HepG2 (cell line): ENCODE data around the gene PTGR2. TPM values are rescaled to one million over a fixed set of nuclear protein-coding genes. Genes with fewer than 3 reads are reported as not detected.

ENCODE experiments used
- CAMTA2 ChIP-seq: sonication (generic); formaldehyde crosslinking; IDR thresholded peaks from 2 replicates; pipeline ENCODE4 v1.4.0; 2020; ENCODE audit warnings: mild to moderate bottlenecking, missing genetic modification reagents, borderline replicate concordance
- GABPA ChIP-seq, 2 experiments: IDR thresholded peaks; 2 replicates each; pipeline ENCODE4 v1.6.1; 2011 to 2016; ENCODE audit warnings: low read depth in 2 of 2, low read length in 1 of 2, missing biosample characterization in 1 of 2, missing genetic modification characterization in 1 of 2
- HOXA3 ChIP-seq: sonication (generic); formaldehyde crosslinking; IDR thresholded peaks from 2 replicates; pipeline ENCODE4 v1.5.0; 2020; ENCODE audit warnings: missing genetic modification reagents
- KLF9 ChIP-seq: IDR thresholded peaks from 2 replicates; pipeline ENCODE4 v1.6.1; 2016; ENCODE audit warnings: low read depth
- NCOA1 ChIP-seq: sonication (generic); formaldehyde crosslinking; IDR thresholded peaks from 2 replicates; pipeline ENCODE4 v1.9.0; 2021; ENCODE audit warnings: missing genetic modification reagents
- NPAS2 ChIP-seq: sonication (generic); formaldehyde crosslinking; IDR thresholded peaks from 2 replicates; pipeline ENCODE4 v1.8.0; 2022; ENCODE audit warnings: mild to moderate bottlenecking, missing genetic modification reagents, borderline replicate concordance
- NR2C2 ChIP-seq: sonication (generic); formaldehyde crosslinking; IDR thresholded peaks from 2 replicates; pipeline ENCODE4 v1.4.0; 2020; ENCODE audit warnings: missing genetic modification reagents, mild to moderate bottlenecking, moderate library complexity, borderline replicate concordance
- RFX1 ChIP-seq: fragments of 450-650 bp; IDR thresholded peaks from 2 replicates; pipeline ENCODE4 v1.6.1; 2017
- SRSF1 ChIP-seq: fragments of 200-400 bp; formaldehyde crosslinking; optimal IDR thresholded peaks from 2 replicates; pipeline ENCODE3; 2017; ENCODE audit warnings: mild to moderate bottlenecking, low read depth, low read length, moderate library complexity
- THYN1 ChIP-seq: sonication (generic); formaldehyde crosslinking; IDR thresholded peaks from 2 replicates; pipeline ENCODE4 v1.8.1; 2023; ENCODE audit warnings: low read depth, mild to moderate bottlenecking, moderate library complexity, missing genetic modification reagents, borderline replicate concordance
- U2AF1 ChIP-seq: fragments of 200-400 bp; formaldehyde crosslinking; optimal IDR thresholded peaks from 2 replicates; pipeline ENCODE3; 2017; ENCODE audit warnings: mild to moderate bottlenecking, low read depth, low read length
- ZFP90 ChIP-seq: sonication (generic); formaldehyde crosslinking; IDR thresholded peaks from 2 replicates; pipeline ENCODE4 v1.8.0; 2022; ENCODE audit warnings: missing genetic modification reagents, mild to moderate bottlenecking, inconsistent platforms, borderline replicate concordance
- ZNF282 ChIP-seq: fragments of 450-650 bp; IDR thresholded peaks from 2 replicates; pipeline ENCODE4 v1.6.1; 2018; ENCODE audit not compliant: partially characterized antibody
- ZNF607 ChIP-seq: sonication (generic); formaldehyde crosslinking; IDR thresholded peaks from 2 replicates; pipeline ENCODE4 v1.5.1; 2020; ENCODE audit warnings: missing genetic modification reagents, mild to moderate bottlenecking, borderline replicate concordance
- ZNF703 ChIP-seq: sonication (generic); formaldehyde crosslinking; IDR thresholded peaks from 2 replicates; pipeline ENCODE4 v1.5.1; 2020; ENCODE audit warnings: missing genetic modification reagents, mild to moderate bottlenecking, moderate library complexity, borderline replicate concordance
- ZNF883 ChIP-seq: sonication (generic); formaldehyde crosslinking; IDR thresholded peaks from 2 replicates; pipeline ENCODE4 v1.5.1; 2020; ENCODE audit warnings: mild to moderate bottlenecking, missing genetic modification reagents; ENCODE audit errors: not compliant biosample characterization
- ZSCAN9 ChIP-seq: IDR thresholded peaks from 2 replicates; pipeline ENCODE4 v1.6.1; 2016; ENCODE audit warnings: borderline replicate concordance
- polyA plus RNA-seq, 8 experiments: library from polyadenylated mRNA; depleted of rRNA in 3 of 8; stranded (reverse) in 7 of 8; unstranded in 1 of 8; fragments of >200 nt; fragmentation: Illumina TruSeq in 4 of 8; extraction: Trizol in 4 of 8; gene quantifications; 2 replicates each; pipeline versions ENCODE4 v1.2.1 to v1.2.3, GENCODE V29; 2011 to 2016; ENCODE audit warnings: low read depth in 4 of 8, missing spikeins in 1 of 8, mixed read lengths in 1 of 8; ENCODE audit not compliant: insufficient read depth in 1 of 8
- total RNA-seq, 5 experiments: library from RNA; depleted of rRNA; stranded (reverse); fragments of >200 nt; fragmentation: Illumina TruSeq; extraction: Trizol; gene quantifications; 2 replicates each; pipeline ENCODE4 v1.2.3, GENCODE V29; 2016; ENCODE audit warnings: low read depth in 1 of 5
- TF ChIP-seq, protein P1 (sequence below), 2 experiments: fragments of 450-650 bp in 1 of 2; sonication (generic) in 1 of 2; formaldehyde crosslinking; IDR thresholded peaks; 2 replicates each; pipeline versions ENCODE4 v1.5.0 to v1.8.0; 2020 to 2022; ENCODE audit warnings: mild to moderate bottlenecking in 1 of 2, missing genetic modification reagents in 1 of 2
- TF ChIP-seq, protein P2 (sequence below): sonication (generic); formaldehyde crosslinking; IDR thresholded peaks from 2 replicates; pipeline ENCODE4 v1.8.1; 2022; ENCODE audit warnings: low read depth, mild to moderate bottlenecking, missing genetic modification reagents
- TF ChIP-seq, protein P3 (sequence below): sonication (generic); formaldehyde crosslinking; IDR thresholded peaks from 2 replicates; pipeline ENCODE4 v1.4.0; 2020; ENCODE audit warnings: mild to moderate bottlenecking, missing genetic modification reagents
- TF ChIP-seq, protein P4 (sequence below): sonication (generic); formaldehyde crosslinking; IDR thresholded peaks from 2 replicates; pipeline ENCODE4 v1.4.0; 2020; ENCODE audit warnings: missing genetic modification reagents, borderline replicate concordance

Gene PTGR2
- total and polyA plus RNA-seq, 2 of the 13 experiments (the other 11 are each of a cell fraction or from before 2014, with no cell fraction given), result 3.0 to 4.3 TPM

- TF ChIP-seq CAMTA2 (CRISPR knock-in tag), result 0 out of 2 replicates have a peak, but pooled peaks have one; percentile 20
- TF ChIP-seq HOXA3, result peak; percentile 99
- TF ChIP-seq, protein P1, sequence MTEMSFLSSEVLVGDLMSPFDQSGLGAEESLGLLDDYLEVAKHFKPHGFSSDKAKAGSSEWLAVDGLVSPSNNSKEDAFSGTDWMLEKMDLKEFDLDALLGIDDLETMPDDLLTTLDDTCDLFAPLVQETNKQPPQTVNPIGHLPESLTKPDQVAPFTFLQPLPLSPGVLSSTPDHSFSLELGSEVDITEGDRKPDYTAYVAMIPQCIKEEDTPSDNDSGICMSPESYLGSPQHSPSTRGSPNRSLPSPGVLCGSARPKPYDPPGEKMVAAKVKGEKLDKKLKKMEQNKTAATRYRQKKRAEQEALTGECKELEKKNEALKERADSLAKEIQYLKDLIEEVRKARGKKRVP (CRISPR knock-in tag; IDR thresholded peaks at IDR 0.05), result peak in 1 of 2 experiments; percentile 59; a peak in 2 of 4 replicates
- peak; percentile 91 for TF ChIP-seq ZNF883 (CRISPR knock-in tag)
- TF ChIP-seq GABPA (IDR thresholded peaks at IDR 0.05; ENCODE audit: low read depth, low read length), result peak; percentile 99
- TF ChIP-seq GABPA (CRISPR knock-in tag; IDR thresholded peaks at IDR 0.05; ENCODE audit: low read depth), result peak; percentile 95
- peak; percentile 63 for TF ChIP-seq U2AF1
- TF ChIP-seq ZNF703, result no peak; the same call in 1 of the 2 replicates
- TF ChIP-seq NR2C2 (CRISPR knock-in tag), result peak; percentile 79
- TF ChIP-seq SRSF1, result no peak
- no peak for TF ChIP-seq ZNF282
- TF ChIP-seq NPAS2 (CRISPR knock-in tag), result no peak
- TF ChIP-seq, protein P2, sequence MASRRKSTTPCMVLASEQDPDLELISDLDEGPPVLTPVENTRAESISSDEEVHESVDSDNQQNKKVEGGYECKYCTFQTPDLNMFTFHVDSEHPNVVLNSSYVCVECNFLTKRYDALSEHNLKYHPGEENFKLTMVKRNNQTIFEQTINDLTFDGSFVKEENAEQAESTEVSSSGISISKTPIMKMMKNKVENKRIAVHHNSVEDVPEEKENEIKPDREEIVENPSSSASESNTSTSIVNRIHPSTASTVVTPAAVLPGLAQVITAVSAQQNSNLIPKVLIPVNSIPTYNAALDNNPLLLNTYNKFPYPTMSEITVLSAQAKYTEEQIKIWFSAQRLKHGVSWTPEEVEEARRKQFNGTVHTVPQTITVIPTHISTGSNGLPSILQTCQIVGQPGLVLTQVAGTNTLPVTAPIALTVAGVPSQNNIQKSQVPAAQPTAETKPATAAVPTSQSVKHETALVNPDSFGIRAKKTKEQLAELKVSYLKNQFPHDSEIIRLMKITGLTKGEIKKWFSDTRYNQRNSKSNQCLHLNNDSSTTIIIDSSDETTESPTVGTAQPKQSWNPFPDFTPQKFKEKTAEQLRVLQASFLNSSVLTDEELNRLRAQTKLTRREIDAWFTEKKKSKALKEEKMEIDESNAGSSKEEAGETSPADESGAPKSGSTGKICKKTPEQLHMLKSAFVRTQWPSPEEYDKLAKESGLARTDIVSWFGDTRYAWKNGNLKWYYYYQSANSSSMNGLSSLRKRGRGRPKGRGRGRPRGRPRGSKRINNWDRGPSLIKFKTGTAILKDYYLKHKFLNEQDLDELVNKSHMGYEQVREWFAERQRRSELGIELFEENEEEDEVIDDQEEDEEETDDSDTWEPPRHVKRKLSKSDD (CRISPR knock-in tag), result peak; percentile 97
- TF ChIP-seq, protein P3, sequence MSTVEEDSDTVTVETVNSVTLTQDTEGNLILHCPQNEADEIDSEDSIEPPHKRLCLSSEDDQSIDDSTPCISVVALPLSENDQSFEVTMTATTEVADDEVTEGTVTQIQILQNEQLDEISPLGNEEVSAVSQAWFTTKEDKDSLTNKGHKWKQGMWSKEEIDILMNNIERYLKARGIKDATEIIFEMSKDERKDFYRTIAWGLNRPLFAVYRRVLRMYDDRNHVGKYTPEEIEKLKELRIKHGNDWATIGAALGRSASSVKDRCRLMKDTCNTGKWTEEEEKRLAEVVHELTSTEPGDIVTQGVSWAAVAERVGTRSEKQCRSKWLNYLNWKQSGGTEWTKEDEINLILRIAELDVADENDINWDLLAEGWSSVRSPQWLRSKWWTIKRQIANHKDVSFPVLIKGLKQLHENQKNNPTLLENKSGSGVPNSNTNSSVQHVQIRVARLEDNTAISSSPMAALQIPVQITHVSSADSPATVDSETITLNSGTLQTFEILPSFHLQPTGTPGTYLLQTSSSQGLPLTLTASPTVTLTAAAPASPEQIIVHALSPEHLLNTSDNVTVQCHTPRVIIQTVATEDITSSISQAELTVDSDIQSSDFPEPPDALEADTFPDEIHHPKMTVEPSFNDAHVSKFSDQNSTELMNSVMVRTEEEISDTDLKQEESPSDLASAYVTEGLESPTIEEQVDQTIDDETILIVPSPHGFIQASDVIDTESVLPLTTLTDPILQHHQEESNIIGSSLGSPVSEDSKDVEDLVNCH (CRISPR knock-in tag), result no peak
- peak; percentile 91; the same call in 1 of the 2 replicates for TF ChIP-seq ZNF607 (CRISPR knock-in tag)
- TF ChIP-seq THYN1 (CRISPR knock-in tag), result no peak
- TF ChIP-seq, protein P4, sequence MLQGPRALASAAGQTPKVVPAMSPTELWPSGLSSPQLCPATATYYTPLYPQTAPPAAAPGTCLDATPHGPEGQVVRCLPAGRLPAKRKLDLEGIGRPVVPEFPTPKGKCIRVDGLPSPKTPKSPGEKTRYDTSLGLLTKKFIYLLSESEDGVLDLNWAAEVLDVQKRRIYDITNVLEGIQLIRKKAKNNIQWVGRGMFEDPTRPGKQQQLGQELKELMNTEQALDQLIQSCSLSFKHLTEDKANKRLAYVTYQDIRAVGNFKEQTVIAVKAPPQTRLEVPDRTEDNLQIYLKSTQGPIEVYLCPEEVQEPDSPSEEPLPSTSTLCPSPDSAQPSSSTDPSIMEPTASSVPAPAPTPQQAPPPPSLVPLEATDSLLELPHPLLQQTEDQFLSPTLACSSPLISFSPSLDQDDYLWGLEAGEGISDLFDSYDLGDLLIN (CRISPR knock-in tag), result 0 out of 2 replicates have a peak, but pooled peaks have one; percentile 19
- peak; percentile 64; the same call in 1 of the 2 replicates for TF ChIP-seq ZFP90 (CRISPR knock-in tag)
- TF ChIP-seq ZSCAN9 (CRISPR knock-in tag), result peak; percentile 49; the same call in 1 of the 2 replicates
- TF ChIP-seq NCOA1 (CRISPR knock-in tag), result no peak
- TF ChIP-seq KLF9 (CRISPR knock-in tag), result peak; percentile 88
- no peak for TF ChIP-seq RFX1
These were observed 35.1 kb downstream of the PTGR2 start, which contains the start of gene ZNF410 (continued) for GRCh38 chr14:73886449-73887317.
